Kidney (tissue), 14 donors: Measurements from ENCODE around the gene HOMER1. TPM values are rescaled to one million over a fixed set of nuclear protein-coding genes. Genes with fewer than 3 reads are reported as not detected.
"Not testable (repeated sequence)": the region's sequence is repeated elsewhere in the genome, so short reads cannot be mapped to it uniquely, and the experiment has no call there.

Experiments
- DNase-seq, 5 donors: peaks; one replicate each; pipeline ENCODE4 v3.0.0-alpha.2; 2013 to 2020
- FAIRE-seq: peaks from 2 replicates; lab custom pipeline; 2012; peaks lifted over from hg19 to GRCh38; lab: Jason Lieb, UNC
- H3K27ac ChIP-seq, 2 donors: one replicate each; pipeline ENCODE4 v1.7.0; 2013; ENCODE audit warnings: low read depth in 2 of 2, low read length in 2 of 2, inconsistent platforms in 1 of 2
- H3K27me3 ChIP-seq: one replicate; pipeline ENCODE4 v1.7.1; 2013; ENCODE audit warnings: low read length, inconsistent platforms; ENCODE audit not compliant: control insufficient read depth, insufficient read depth
- H3K36me3 ChIP-seq, 3 donors: one replicate each; pipeline versions ENCODE4 v1.7.0 to v1.7.1; 2013; ENCODE audit warnings: low read length in 3 of 3, control low read depth in 1 of 3, inconsistent platforms in 1 of 3; ENCODE audit not compliant: insufficient read depth in 3 of 3, control insufficient read depth in 2 of 3
- H3K4me1 ChIP-seq, 3 donors: one replicate each; pipeline versions ENCODE4 v1.7.0 to v1.7.1; 2013; ENCODE audit warnings: low read length in 3 of 3, inconsistent platforms in 1 of 3, low read depth in 1 of 3; ENCODE audit not compliant: control insufficient read depth in 2 of 3, insufficient read depth in 2 of 3
- H3K4me3 ChIP-seq, 3 donors: one replicate each; pipeline versions ENCODE4 v1.7.0 to v1.8.1; 2013; ENCODE audit warnings: low read length in 3 of 3, control low read depth in 1 of 3, inconsistent platforms in 1 of 3
- H3K9ac ChIP-seq, 3 donors: one replicate each; pipeline versions ENCODE4 v1.7.0 to v1.7.1; 2013; ENCODE audit warnings: low read length in 3 of 3, control low read depth in 1 of 3, inconsistent platforms in 1 of 3
- H3K9me3 ChIP-seq, 3 donors: one replicate each; pipeline versions ENCODE4 v1.7.0 to v1.7.1; 2013; ENCODE audit warnings: low read length in 3 of 3, control low read depth in 1 of 3, inconsistent platforms in 1 of 3; ENCODE audit not compliant: control insufficient read depth in 2 of 3, insufficient read depth in 1 of 3
- intact Hi-C: fragments of 100-400 bp; cut with DNase I; formaldehyde crosslinking; loops from one replicate; pipeline ENCODE4 v1.11.1; 2022
- polyA plus RNA-seq: library from polyadenylated mRNA; stranded (reverse); fragments of 350-450 nt; fragmentation: Illumina TruSeq; extraction: RNeasy Lipid Tissue Mini Kit (QIAGEN cat#74804); gene quantifications from one replicate; pipeline ENCODE4 v1.2.3, GENCODE V29; 2014; ENCODE audit warnings: low read depth, low replicate concordance; ENCODE audit not compliant: insufficient read depth
- total RNA-seq: library from RNA; stranded (reverse); fragmentation: NEBNext Ultra II Directional; extraction: Animal tissue kit (Norgen Biotek cat#: 25700); gene quantifications from one replicate; pipeline ENCODE4 v1.2.1, GENCODE V29; 2021
- TF ChIP-seq, protein P1 (sequence below): IDR thresholded peaks from 3 replicates; pipeline ENCODE4 v1.5.1; 2012; ENCODE audit warnings: mild to moderate bottlenecking, moderate library complexity, borderline replicate concordance; ENCODE audit not compliant: insufficient read depth; ENCODE audit errors: extremely low read depth
- donor health status: control.
- donor health status: control.
- donor health status: control.
- donor health status: control.
- donor health status: control.
- donor health status: DM: yes; HTN: yes; CAD: no.
- donor health status: Normal renal cell carcinoma (clear cell type).

The HOMER1 gene
- total and polyA plus RNA-seq, 2 donors from 2014 or later, result 2.3 to 9.2 TPM

DNA sequence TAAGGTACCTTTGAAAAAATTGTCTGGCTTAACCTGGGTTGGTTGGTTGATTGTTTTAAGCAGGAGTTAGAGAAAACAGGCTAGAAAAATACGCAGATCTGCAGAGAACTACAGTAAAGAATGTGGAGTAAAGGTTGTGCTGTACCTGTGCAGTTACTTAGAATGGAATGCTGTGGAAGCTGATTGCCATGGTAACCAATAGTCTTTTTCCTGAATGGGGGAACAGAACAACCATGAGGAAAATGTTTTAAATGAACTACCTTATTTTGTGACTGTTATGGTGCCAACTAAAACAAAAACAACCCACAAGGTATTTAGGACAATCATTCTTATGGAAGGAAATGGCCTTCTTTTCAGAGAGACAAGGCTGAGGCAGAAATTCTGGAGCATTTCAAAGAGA is 4.8 kb upstream of the HOMER1 start:
- Histone ChIP-seq H3K9me3 (no peaks in the 10 kb centered on the region), H3K36me3 (no peaks in the 10 kb centered on the region), H3K27ac (no peak overlapping the region), H3K27me3 (no peaks in the 10 kb centered on the region), H3K4me3 (no peak overlapping the region), H3K9ac (no peak overlapping the region), H3K4me1 (no peaks in the 10 kb centered on the region)
- TF ChIP-seq, protein P1, sequence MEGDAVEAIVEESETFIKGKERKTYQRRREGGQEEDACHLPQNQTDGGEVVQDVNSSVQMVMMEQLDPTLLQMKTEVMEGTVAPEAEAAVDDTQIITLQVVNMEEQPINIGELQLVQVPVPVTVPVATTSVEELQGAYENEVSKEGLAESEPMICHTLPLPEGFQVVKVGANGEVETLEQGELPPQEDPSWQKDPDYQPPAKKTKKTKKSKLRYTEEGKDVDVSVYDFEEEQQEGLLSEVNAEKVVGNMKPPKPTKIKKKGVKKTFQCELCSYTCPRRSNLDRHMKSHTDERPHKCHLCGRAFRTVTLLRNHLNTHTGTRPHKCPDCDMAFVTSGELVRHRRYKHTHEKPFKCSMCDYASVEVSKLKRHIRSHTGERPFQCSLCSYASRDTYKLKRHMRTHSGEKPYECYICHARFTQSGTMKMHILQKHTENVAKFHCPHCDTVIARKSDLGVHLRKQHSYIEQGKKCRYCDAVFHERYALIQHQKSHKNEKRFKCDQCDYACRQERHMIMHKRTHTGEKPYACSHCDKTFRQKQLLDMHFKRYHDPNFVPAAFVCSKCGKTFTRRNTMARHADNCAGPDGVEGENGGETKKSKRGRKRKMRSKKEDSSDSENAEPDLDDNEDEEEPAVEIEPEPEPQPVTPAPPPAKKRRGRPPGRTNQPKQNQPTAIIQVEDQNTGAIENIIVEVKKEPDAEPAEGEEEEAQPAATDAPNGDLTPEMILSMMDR, result no peak
- no peak for FAIRE-seq
- intact Hi-C loops, result no loop called here
- DNase-seq, result peak in 2 of 5 donors; percentile 61 to 67

DNA sequence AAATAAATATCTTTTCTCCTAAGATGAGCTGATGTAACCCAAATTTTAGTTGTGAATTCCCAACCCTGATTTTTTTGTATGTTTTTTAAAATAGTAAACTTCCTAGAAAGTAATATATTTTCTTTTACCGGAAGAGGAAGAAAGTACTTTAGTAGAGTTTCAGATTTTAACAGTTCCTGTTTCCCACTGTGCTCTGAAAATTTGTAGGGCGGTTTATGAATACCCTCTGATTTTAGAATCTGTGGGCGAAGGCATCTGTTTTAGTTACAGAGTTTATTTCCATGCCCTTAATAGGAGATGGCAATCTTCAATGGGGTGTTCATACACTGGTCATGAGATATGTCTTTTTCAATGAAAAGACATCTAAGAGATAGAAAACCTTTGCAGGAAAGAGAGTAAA is 3.7 kb upstream of the HOMER1 start:
- no peak overlapping the region for H3K4me3 ChIP-seq
- intact Hi-C loops, result no loop called here
- no peaks in the 10 kb centered on the region for H3K4me1 ChIP-seq
- no peak overlapping the region for H3K27ac ChIP-seq
- H3K36me3 ChIP-seq, result no peaks in the 10 kb centered on the region
- FAIRE-seq, result no peak
- peaks cover 4% of the 10 kb centered on the region for H3K27me3 ChIP-seq
- TF ChIP-seq, protein P1, result no peak
- DNase-seq, result no peak
- H3K9ac ChIP-seq, result no peak overlapping the region
- no peaks in the 10 kb centered on the region for H3K9me3 ChIP-seq

DNA sequence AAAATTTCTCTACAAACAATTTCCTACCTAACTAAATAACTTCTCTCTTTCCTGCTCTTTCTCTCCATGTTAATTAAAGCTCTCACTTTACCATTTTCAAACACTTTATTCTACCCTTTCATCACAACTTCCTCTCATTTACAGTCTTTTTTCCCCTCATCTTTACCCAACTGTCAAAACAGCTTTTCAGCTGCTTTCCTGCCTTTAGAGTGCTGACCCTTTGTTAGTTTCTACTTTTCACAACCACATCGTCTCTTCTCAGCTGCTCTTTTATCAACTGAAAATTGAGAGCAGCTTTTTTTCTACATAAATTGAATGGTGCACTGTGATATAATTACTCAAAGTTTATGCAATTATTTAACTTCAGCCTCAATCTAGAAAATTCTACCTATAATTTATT is 3.1 kb upstream of the HOMER1 start:
- no peak for FAIRE-seq
- intact Hi-C loops, result no loop called here
- H3K27me3 ChIP-seq, result peaks cover 9% of the 10 kb centered on the region
- no peaks in the 10 kb centered on the region for H3K4me1 ChIP-seq
- H3K9ac ChIP-seq, result no peak overlapping the region
- H3K9me3 ChIP-seq, result no peaks in the 10 kb centered on the region
- no peak for DNase-seq
- no peaks in the 10 kb centered on the region for H3K36me3 ChIP-seq
- TF ChIP-seq, protein P1, result no peak
- H3K4me3 ChIP-seq, result no peak overlapping the region
- H3K27ac ChIP-seq, result no peak overlapping the region

DNA sequence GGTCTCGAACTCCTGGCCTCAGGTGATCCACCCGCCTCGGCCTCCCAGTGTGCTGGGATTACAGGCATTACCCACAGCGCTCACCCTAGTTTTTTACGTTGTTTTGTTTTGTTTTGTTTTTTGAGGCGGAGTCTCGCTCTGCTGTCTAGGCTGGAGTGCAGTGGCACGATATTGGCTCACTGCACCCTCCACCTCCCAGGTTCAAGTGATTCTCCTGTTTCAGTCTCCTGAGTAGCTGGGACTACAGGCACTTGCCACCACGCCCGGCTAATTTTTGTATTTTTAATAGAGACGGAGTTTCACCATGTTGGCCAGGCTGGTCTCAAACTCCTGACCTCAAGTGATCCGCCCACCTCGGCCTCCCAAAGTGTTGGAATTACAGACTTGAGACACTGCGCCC is 2.4 kb upstream of the HOMER1 start:
- H3K27ac ChIP-seq, result not testable (repeated sequence)

More for the DNA sequence above, 2.4 kb upstream of the HOMER1 start:
- H3K36me3 ChIP-seq, H3K9me3 ChIP-seq, H3K9ac ChIP-seq, H3K4me3 ChIP-seq, DNase-seq, FAIRE-seq, intact Hi-C loops, H3K4me1 ChIP-seq: not testable (repeated sequence)
- H3K27me3 ChIP-seq, result peaks cover 14% of the 10 kb centered on the region
